ENCODE measurements around the gene TOP2A.

GRCh38 chr17:40433551-40434415 lies 16.1 kb upstream of the TOP2A start:
- TF ChIP-seq SUZ12 (IDR thresholded peaks at IDR 0.05; ENCODE audit: extremely low read depth, insufficient read depth, insufficient read length) (no peak), ZNF274 (IDR thresholded peaks at IDR 0.05; ENCODE audit: low read depth, low read length) (no peak)

Data from NT2/D1 (cell line).